Fibroblast of skin of left biceps (primary cell): ENCODE data around the gene GSDME.

Experiments used
- DNase-seq, 2 experiments: peaks; one replicate each; pipeline ENCODE4 v3.0.0-alpha.2; 2013; ENCODE audit warnings: low read depth in 2 of 2

Gene GSDME

GRCh38 chr7:24722386-24723177 is 34.7 kb downstream of the GSDME start:
- DNase-seq: no peak

GRCh38 chr7:24721481-24722001 is 35.7 kb downstream of the GSDME start:
- no peak for DNase-seq

GRCh38 chr7:24720283-24720682 is 37.0 kb downstream of the GSDME start:
- DNase-seq: no peak

- no peak for DNase-seq
Measured at GRCh38 chr7:24718977-24719491, 38.2 kb downstream of the GSDME start.

GRCh38 chr7:24718431-24718831 is 38.8 kb downstream of the GSDME start:
- no peak for DNase-seq

GRCh38 chr7:24717694-24718320 is 39.5 kb downstream of the GSDME start:
- no peak for DNase-seq

- DNase-seq: no peak
Measured at GRCh38 chr7:24717247-24717622, 40.0 kb downstream of the GSDME start.

- DNase-seq: no peak
Measured at GRCh38 chr7:24716480-24717246, 40.6 kb downstream of the GSDME start.

- DNase-seq: no peak
Measured at GRCh38 chr7:24715661-24716479, 41.4 kb downstream of the GSDME start.

GRCh38 chr7:24715171-24715570 is 42.1 kb downstream of the GSDME start:
- no peak for DNase-seq

- no peak for DNase-seq
Measured at GRCh38 chr7:24714676-24715010, 42.6 kb downstream of the GSDME start.

GRCh38 chr7:24713850-24714675 is 43.2 kb downstream of the GSDME start:
- no peak for DNase-seq

GRCh38 chr7:24713039-24713793 is 44.0 kb downstream of the GSDME start:
- DNase-seq: no peak

- DNase-seq: no peak
Measured at GRCh38 chr7:24709585-24710360, 47.5 kb downstream of the GSDME start.

- no peak for DNase-seq
Measured at GRCh38 chr7:24709051-24709450, 48.2 kb downstream of the GSDME start.

- no peak for DNase-seq
Measured at GRCh38 chr7:24707988-24708615, 49.2 kb downstream of the GSDME start.

GRCh38 chr7:24706211-24707170 is 50.8 kb downstream of the GSDME start:
- DNase-seq: no peak
